HG03280 (cell line): Measurements from ENCODE around the gene LRP6.
A peak's percentile ranks its signal among the peaks of the same experiment; 100 is the strongest.

ENCODE experiments used
- ATAC-seq: cut with Tn5 transposase; IDR thresholded peaks from one replicate; pipeline ENCODE4 v1.9.1; 2021; ENCODE audit warnings: mild to moderate bottlenecking, moderate library complexity; ENCODE audit not compliant: unreplicated experiment

The LRP6 gene

GRCh38 chr12:12083688-12084087 lies 183.2 kb downstream of the LRP6 start:
- ATAC-seq = no peak

GRCh38 chr12:12081836-12082497 lies 184.9 kb downstream of the LRP6 start:
- ATAC-seq = no peak

- no peak for ATAC-seq
Observed at GRCh38 chr12:12079291-12079690, 187.6 kb downstream of the LRP6 start.

GRCh38 chr12:12072064-12072760 lies 194.6 kb downstream of the LRP6 start:
- no peak for ATAC-seq

DNA sequence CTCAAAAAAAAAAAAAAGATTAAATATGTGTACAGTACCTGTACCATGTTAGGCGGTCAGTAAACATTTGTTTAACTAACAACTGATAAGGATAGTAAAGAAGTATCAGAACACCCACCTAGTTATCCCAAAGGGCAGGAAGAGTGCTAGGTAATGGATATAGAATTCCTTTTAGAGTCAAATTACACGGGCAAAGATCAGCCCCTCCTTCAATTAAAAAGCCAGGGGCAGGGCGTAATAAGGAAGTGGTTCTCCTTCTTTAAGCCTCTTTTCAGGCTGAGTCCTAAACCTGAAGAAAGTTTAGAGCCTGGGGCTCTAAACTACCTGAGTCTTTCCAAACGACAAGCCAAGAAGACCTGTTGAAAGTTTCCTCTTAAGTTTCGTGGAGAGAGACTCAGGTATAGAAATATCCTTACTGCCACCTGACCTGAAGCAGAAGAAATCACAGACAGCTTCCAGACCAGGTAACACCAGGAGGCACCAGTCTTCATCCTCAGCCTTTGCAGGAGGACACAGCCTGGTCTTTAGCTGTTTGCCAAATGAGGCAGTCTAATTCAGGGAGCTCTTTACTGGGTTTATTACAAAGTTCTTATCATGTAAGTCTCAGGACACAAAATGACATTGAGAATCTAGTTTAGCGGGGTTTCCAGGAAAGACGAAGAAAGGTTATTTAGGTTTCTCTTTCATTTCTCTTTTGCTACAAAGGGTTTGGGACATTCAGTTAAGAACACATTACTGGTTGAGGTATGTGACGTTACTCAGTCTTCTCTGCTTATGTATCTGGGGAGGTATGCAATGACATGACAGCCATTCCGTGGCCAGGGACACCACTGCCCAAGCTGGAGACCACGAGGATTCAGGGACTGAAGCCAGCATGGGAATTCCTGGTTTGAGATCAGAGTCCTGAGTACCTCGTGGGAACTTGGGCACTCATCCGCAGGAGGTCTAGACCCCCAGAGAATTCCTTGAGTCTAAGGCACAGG lies 195.9 kb downstream of the LRP6 start, which contains the start of gene BCL2L14:
Gene BCL2L14, plus strand, starts transcription at position 266 of the 983 bp plus-strand sequence. CDS start 8,367 bp downstream, outside the sequence.
- ATAC-seq = peak; percentile 60

DNA sequence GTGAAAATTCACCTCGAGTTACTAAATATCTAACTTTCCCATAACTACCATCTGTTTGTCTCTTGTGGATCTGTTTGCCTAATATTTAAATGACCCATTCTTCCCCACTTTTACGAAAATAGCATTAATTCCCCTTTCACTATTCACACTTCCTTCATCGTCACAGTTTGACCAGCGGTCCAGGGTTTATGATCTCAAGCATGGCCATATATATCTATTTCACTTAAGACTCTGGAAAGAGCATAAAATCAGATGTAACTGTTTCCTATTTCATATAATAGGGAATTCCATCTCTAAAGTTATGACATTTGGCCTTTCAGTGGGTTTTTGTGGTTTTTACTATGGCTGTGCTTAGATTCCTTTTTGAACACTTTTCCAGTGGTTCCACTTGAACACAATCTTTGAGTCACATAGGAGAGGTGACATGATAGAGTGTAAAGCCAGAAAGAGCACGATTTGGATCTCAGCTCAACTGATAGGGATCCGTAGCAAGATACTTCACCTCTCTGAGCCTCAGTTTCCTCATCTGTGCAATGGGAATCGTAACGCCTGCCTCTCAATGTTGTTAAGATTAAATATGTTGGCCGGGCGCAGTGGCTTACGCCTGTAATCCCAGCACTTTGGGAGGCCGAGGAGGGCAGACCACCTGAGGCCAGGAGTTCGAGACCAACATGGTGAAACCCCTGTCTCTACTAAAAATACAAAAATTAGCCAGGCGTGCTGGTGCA lies 196.9 kb downstream of the LRP6 start:
- no peak for ATAC-seq

GRCh38 chr12:12068751-12069150 lies 198.1 kb downstream of the LRP6 start:
- no peak for ATAC-seq
